ENCODE data around the gene ZFAND3. TPM values are rescaled to one million over a fixed set of nuclear protein-coding genes. Genes with fewer than 3 reads are reported as not detected.

Gene ZFAND3
- polyA plus RNA-seq, 1 donor from 2014 or later: 19.7 TPM

DNA sequence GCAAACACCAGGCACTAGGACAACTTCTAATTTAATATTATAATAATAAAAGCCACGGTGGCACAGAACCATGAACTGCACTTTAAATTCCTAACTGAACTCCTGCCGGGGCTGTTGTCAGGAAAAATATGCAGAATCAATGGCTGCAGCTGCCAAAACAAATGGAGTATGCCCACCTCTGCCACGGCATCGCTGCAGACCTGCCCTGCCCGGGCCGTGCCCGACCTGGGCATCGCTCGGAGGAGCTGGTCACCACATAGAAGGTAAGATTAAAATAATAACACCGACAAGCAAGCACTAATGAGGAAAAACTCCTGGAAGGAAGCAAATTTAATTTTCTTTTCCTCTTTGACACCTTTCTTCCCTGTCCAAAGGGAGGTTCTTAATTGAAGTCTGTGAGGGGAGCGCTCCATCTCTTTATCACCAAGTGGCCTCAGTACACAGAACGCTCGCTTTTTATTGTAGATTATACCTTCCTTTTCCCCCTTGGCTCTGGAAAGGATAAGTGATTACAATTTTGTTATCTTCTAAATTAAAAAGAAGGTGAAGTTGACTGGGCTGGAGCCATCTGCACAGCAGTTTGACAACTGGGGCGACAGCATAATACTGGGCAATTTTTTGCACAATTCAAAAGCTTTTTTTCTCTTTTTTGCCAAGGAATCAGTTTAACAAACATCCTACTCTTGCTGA is 351.3 kb downstream of the ZFAND3 start:
- no peaks in the 10 kb centered on the region for H4K20me1 ChIP-seq (ENCODE audit: insufficient read depth)
- H3K27me3 ChIP-seq (ENCODE audit: insufficient read depth, low read depth, low read length): no peaks in the 10 kb centered on the region
- H3F3A ChIP-seq (ENCODE audit: insufficient read depth, low read length, poor library complexity, severe bottlenecking): no peaks in the 10 kb centered on the region
- H3K36me3 ChIP-seq (ENCODE audit: insufficient read depth, low read length): no peaks in the 10 kb centered on the region
- no peaks in the 10 kb centered on the region for H3K9me3 ChIP-seq (ENCODE audit: low read length)
- no peak overlapping the region for H2AFZ ChIP-seq (ENCODE audit: low read depth, low read length)
- H3K79me2 ChIP-seq (replicated peaks; ENCODE audit: insufficient read depth, low read length): no peaks in the 10 kb centered on the region
- no peaks in the 10 kb centered on the region for H3K9me2 ChIP-seq (ENCODE audit: insufficient read depth, low read length)
- TF ChIP-seq RAD21 (conservative IDR thresholded peaks at IDR 0.05) (no peak), EZH2 (IDR thresholded peaks at IDR 0.05; ENCODE audit: borderline replicate concordance, insufficient read depth, low read length, poor library complexity, severe bottlenecking) (no peak), MXI1 (conservative IDR thresholded peaks at IDR 0.05; ENCODE audit: poor library complexity, severe bottlenecking) (no peak), SMC3 (conservative IDR thresholded peaks at IDR 0.05; ENCODE audit: poor library complexity) (no peak), EP300 (conservative IDR thresholded peaks at IDR 0.05; ENCODE audit: poor library complexity, severe bottlenecking) (no peak), CTCF (IDR thresholded peaks at IDR 0.05; ENCODE audit: poor library complexity, severe bottlenecking) (no peak), POLR2AphosphoS5 (IDR thresholded peaks at IDR 0.05) (no peak)
- H3K4me2 ChIP-seq (ENCODE audit: low read length): no peak overlapping the region
- no peak overlapping the region for H3K4me3 ChIP-seq (ENCODE audit: low read length)
- no peak overlapping the region for H3K27ac ChIP-seq (ENCODE audit: low read length)
- H3K9ac ChIP-seq (ENCODE audit: low read length): no peak overlapping the region

- H3K36me3 ChIP-seq (ENCODE audit: insufficient read depth, low read length): no peaks in the 10 kb centered on the region
- no peak overlapping the region for H3K4me3 ChIP-seq (ENCODE audit: low read length)
- no peaks in the 10 kb centered on the region for H4K20me1 ChIP-seq (ENCODE audit: insufficient read depth)
- H3F3A ChIP-seq (ENCODE audit: insufficient read depth, low read length, poor library complexity, severe bottlenecking): no peaks in the 10 kb centered on the region
- no peak overlapping the region for H3K4me2 ChIP-seq (ENCODE audit: low read length)
- H3K27ac ChIP-seq (ENCODE audit: low read length): no peak overlapping the region
- no peaks in the 10 kb centered on the region for H3K27me3 ChIP-seq (ENCODE audit: insufficient read depth, low read depth, low read length)
- no peaks in the 10 kb centered on the region for H3K9me2 ChIP-seq (ENCODE audit: insufficient read depth, low read length)
- H3K9me3 ChIP-seq (ENCODE audit: low read length): no peaks in the 10 kb centered on the region
- no peak overlapping the region for H3K9ac ChIP-seq (ENCODE audit: low read length)
- no peak overlapping the region for H2AFZ ChIP-seq (ENCODE audit: low read depth, low read length)
- TF ChIP-seq, protein P1, sequence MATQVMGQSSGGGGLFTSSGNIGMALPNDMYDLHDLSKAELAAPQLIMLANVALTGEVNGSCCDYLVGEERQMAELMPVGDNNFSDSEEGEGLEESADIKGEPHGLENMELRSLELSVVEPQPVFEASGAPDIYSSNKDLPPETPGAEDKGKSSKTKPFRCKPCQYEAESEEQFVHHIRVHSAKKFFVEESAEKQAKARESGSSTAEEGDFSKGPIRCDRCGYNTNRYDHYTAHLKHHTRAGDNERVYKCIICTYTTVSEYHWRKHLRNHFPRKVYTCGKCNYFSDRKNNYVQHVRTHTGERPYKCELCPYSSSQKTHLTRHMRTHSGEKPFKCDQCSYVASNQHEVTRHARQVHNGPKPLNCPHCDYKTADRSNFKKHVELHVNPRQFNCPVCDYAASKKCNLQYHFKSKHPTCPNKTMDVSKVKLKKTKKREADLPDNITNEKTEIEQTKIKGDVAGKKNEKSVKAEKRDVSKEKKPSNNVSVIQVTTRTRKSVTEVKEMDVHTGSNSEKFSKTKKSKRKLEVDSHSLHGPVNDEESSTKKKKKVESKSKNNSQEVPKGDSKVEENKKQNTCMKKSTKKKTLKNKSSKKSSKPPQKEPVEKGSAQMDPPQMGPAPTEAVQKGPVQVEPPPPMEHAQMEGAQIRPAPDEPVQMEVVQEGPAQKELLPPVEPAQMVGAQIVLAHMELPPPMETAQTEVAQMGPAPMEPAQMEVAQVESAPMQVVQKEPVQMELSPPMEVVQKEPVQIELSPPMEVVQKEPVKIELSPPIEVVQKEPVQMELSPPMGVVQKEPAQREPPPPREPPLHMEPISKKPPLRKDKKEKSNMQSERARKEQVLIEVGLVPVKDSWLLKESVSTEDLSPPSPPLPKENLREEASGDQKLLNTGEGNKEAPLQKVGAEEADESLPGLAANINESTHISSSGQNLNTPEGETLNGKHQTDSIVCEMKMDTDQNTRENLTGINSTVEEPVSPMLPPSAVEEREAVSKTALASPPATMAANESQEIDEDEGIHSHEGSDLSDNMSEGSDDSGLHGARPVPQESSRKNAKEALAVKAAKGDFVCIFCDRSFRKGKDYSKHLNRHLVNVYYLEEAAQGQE (IDR thresholded peaks at IDR 0.05; ENCODE audit: borderline replicate concordance): no peak
- TF ChIP-seq EZH2 (IDR thresholded peaks at IDR 0.05; ENCODE audit: borderline replicate concordance, insufficient read depth, low read length, poor library complexity, severe bottlenecking) (no peak), CTCF (IDR thresholded peaks at IDR 0.05; ENCODE audit: poor library complexity, severe bottlenecking) (no peak), POLR2AphosphoS5 (IDR thresholded peaks at IDR 0.05) (no peak), TAF1 (IDR thresholded peaks at IDR 0.05; ENCODE audit: low read depth) (no peak), SMC3 (conservative IDR thresholded peaks at IDR 0.05; ENCODE audit: poor library complexity) (no peak), RAD21 (conservative IDR thresholded peaks at IDR 0.05) (no peak), EP300 (conservative IDR thresholded peaks at IDR 0.05; ENCODE audit: poor library complexity, severe bottlenecking) (no peak), MXI1 (conservative IDR thresholded peaks at IDR 0.05; ENCODE audit: poor library complexity, severe bottlenecking) (no peak)
- H3K79me2 ChIP-seq (replicated peaks; ENCODE audit: insufficient read depth, low read length): no peaks in the 10 kb centered on the region
Measured at GRCh38 chr6:38171997-38172738, 352.6 kb downstream of the ZFAND3 start.

All from neural cell (in vitro differentiated cells).